HepG2 (cell line): ENCODE results near the gene QPCT. TPM values are rescaled to one million over a fixed set of nuclear protein-coding genes. Genes with fewer than 3 reads are reported as not detected.

Source experiments
- ATAC-seq: fragments of 200-7000 bp; cut with Tn5 transposase; 3 replicates; pipeline ENCODE4 v1.9.1; 2020; ENCODE audit warnings: mild to moderate bottlenecking, moderate library complexity
- BruUV-seq: library from RNA; stranded (reverse); fragments of 400-500 nt; replicated peaks from 2 replicates; lab custom pipeline; 2021; lab: Mats Ljungman, UMichigan
- CTCF ChIA-PET: fragments of 300-600 bp; formaldehyde crosslinking; extraction: SDS; loops from one replicate; lab custom pipeline; 2021; ENCODE audit warnings: low total read pairs, inconsistent platforms, low intra/inter-chr PET ratio; lab: Yijun Ruan, JAX
- POLR2A ChIA-PET: fragments of 350-600 bp; sonication (Branson Sonifier 250); formaldehyde crosslinking; loops from one replicate; lab custom pipeline; 2020; ENCODE audit warnings: antibody characterized with exemption, inconsistent platforms; lab: Yijun Ruan, JAX
- DNase-seq: peaks from one replicate; pipeline ENCODE4 v3.0.0-alpha.2; 2015; ENCODE audit warnings: low spot score
- FAIRE-seq: peaks from 3 replicates; lab custom pipeline; 2011; peaks lifted over from hg19 to GRCh38; lab: Jason Lieb, UNC
- H2AFZ ChIP-seq: one replicate; pipeline ENCODE4 v1.6.1; 2011; ENCODE audit warnings: low read length, inconsistent platforms
- H3K27ac ChIP-seq: fragments of 300-600 bp; 3 replicates; pipeline ENCODE4 v1.8.0; 2011; ENCODE audit warnings: mixed run types, mild to moderate bottlenecking, mixed read lengths, low read length, inconsistent platforms; ENCODE audit not compliant: insufficient read depth; ENCODE audit errors: extremely low read length
- H3K27me3 ChIP-seq, 2 experiments: fragments of 200-600 bp in 1 of 2; 2 replicates in 1 of 2; 3 replicates in 1 of 2; pipeline versions ENCODE4 v1.6.0 to v1.8.0; 2011; ENCODE audit warnings: low read length in 2 of 2, mild to moderate bottlenecking in 2 of 2, moderate library complexity in 2 of 2, inconsistent platforms in 1 of 2; ENCODE audit not compliant: insufficient read depth in 2 of 2, control insufficient read depth in 1 of 2
- H3K36me3 ChIP-seq, 2 experiments: fragments of 200-600 bp in 1 of 2; replicated peaks in 1 of 2; 2 replicates in 1 of 2; 3 replicates in 1 of 2; pipeline versions ENCODE4 v1.5.1 to v1.8.0; 2011; ENCODE audit warnings: low read length in 2 of 2, inconsistent platforms in 1 of 2; ENCODE audit not compliant: insufficient read depth in 2 of 2, control insufficient read depth in 1 of 2
- H3K4me1 ChIP-seq: 2 replicates; pipeline ENCODE4 v1.5.1; 2012; ENCODE audit warnings: low read length, inconsistent platforms; ENCODE audit not compliant: insufficient read depth
- H3K4me2 ChIP-seq: 2 replicates; pipeline ENCODE4 v1.6.0; 2011; ENCODE audit warnings: low read depth, low read length, inconsistent platforms
- H3K4me3 ChIP-seq, 3 experiments: fragments of 200-600 bp in 1 of 3; sonication (generic), shearing (Covaris generic) in 1 of 3; replicated peaks in 1 of 3; 2 replicates each; pipeline ENCODE4 v1.5.1; 2011 to 2016; ENCODE audit warnings: low read length in 3 of 3, inconsistent platforms in 2 of 3, low read depth in 2 of 3, mild to moderate bottlenecking in 2 of 3, control low read depth in 1 of 3, mixed read lengths in 1 of 3; ENCODE audit not compliant: insufficient read depth in 1 of 3
- H3K79me2 ChIP-seq: one replicate; pipeline ENCODE4 v1.6.1; 2011; ENCODE audit warnings: low read length, inconsistent platforms; ENCODE audit not compliant: insufficient read depth
- H3K9ac ChIP-seq: 2 replicates; pipeline ENCODE4 v1.6.0; 2011; ENCODE audit warnings: mild to moderate bottlenecking, low read depth, low read length, inconsistent platforms; ENCODE audit not compliant: insufficient read depth
- H3K9me3 ChIP-seq: 2 replicates; pipeline ENCODE4 v1.5.1; 2012; ENCODE audit warnings: mild to moderate bottlenecking, low read length
- H4K20me1 ChIP-seq: 2 replicates; pipeline ENCODE4 v1.6.0; 2011; ENCODE audit warnings: inconsistent platforms, mild to moderate bottlenecking, low read length, moderate library complexity; ENCODE audit not compliant: insufficient read depth
- ATAD3A ChIP-seq: sonication (generic); formaldehyde crosslinking; IDR thresholded peaks from 2 replicates; pipeline ENCODE4 v1.4.0; 2020; ENCODE audit warnings: missing genetic modification reagents
- GATAD2A ChIP-seq: IDR thresholded peaks from 2 replicates; pipeline ENCODE4 v1.6.1; 2016
- HCFC1 ChIP-seq: fragments of 150-350 bp; IDR thresholded peaks from 2 replicates; pipeline ENCODE4 v1.6.1; 2014; ENCODE audit warnings: low read depth, low read length
- SP1 ChIP-seq, 2 experiments: fragments of 450-650 bp in 1 of 2; sonication (generic) in 1 of 2; formaldehyde crosslinking in 1 of 2; IDR thresholded peaks; 2 replicates each; pipeline versions ENCODE4 v1.4.0 to v1.6.1; 2016 to 2020; ENCODE audit warnings: missing genetic modification reagents in 1 of 2
- THYN1 ChIP-seq: sonication (generic); formaldehyde crosslinking; IDR thresholded peaks from 2 replicates; pipeline ENCODE4 v1.8.1; 2023; ENCODE audit warnings: low read depth, mild to moderate bottlenecking, moderate library complexity, missing genetic modification reagents, borderline replicate concordance
- XRCC5 ChIP-seq: fragments of 200-400 bp; formaldehyde crosslinking; optimal IDR thresholded peaks from 2 replicates; pipeline ENCODE3; 2017; ENCODE audit warnings: mild to moderate bottlenecking, low read length
- ZMYM3 ChIP-seq: sonication (generic); formaldehyde crosslinking; IDR thresholded peaks from 2 replicates; pipeline ENCODE4 v1.5.1; 2020; ENCODE audit warnings: mild to moderate bottlenecking, missing genetic modification reagents
- ZNF282 ChIP-seq: fragments of 450-650 bp; IDR thresholded peaks from 2 replicates; pipeline ENCODE4 v1.6.1; 2018; ENCODE audit not compliant: partially characterized antibody
- ZNF317 ChIP-seq: sonication (generic); formaldehyde crosslinking; IDR thresholded peaks from 2 replicates; pipeline ENCODE4 v1.5.0; 2020; ENCODE audit warnings: mild to moderate bottlenecking, missing genetic modification reagents
- ZNF441 ChIP-seq: sonication (generic); formaldehyde crosslinking; IDR thresholded peaks from 2 replicates; pipeline ENCODE4 v1.7.0; 2021; ENCODE audit warnings: missing genetic modification reagents, borderline replicate concordance
- WGBS: methylation state at CpG from one replicate; pipeline ENCODE4 v1.1.6; 2017; ENCODE audit warnings: low lambda C conversion rate; 5-methylcytosine and 5-hydroxymethylcytosine counted together
- in situ Hi-C: cut with HindIII; loops from 2 replicates; pipeline ENCODE4 v1.10.0; 2017; ENCODE audit warnings: low pct_unique_long_range_greater_than_20kb; ENCODE audit not compliant: extremely low pct_ligation_motif_present
- intact Hi-C: fragments of 100-400 bp; cut with micrococcal nuclease; formaldehyde crosslinking; loops from one replicate; pipeline ENCODE4 v1.10.0; 2022; ENCODE audit not compliant: unreplicated experiment
- polyA plus RNA-seq, 8 experiments: library from polyadenylated mRNA; depleted of rRNA in 3 of 8; stranded (reverse) in 7 of 8; unstranded in 1 of 8; fragments of >200 nt; fragmentation: Illumina TruSeq in 4 of 8; extraction: Trizol in 4 of 8; gene quantifications; 2 replicates each; pipeline versions ENCODE4 v1.2.1 to v1.2.3, GENCODE V29; 2011 to 2016; ENCODE audit warnings: low read depth in 4 of 8, missing spikeins in 1 of 8, mixed read lengths in 1 of 8; ENCODE audit not compliant: insufficient read depth in 1 of 8
- total RNA-seq, 5 experiments: library from RNA; depleted of rRNA; stranded (reverse); fragments of >200 nt; fragmentation: Illumina TruSeq; extraction: Trizol; gene quantifications; 2 replicates each; pipeline ENCODE4 v1.2.3, GENCODE V29; 2016; ENCODE audit warnings: low read depth in 1 of 5
- TF ChIP-seq, protein P1 (sequence below): sonication (generic); formaldehyde crosslinking; conservative IDR thresholded peaks from 2 replicates; pipeline ENCODE4 v1.8.0; 2022; ENCODE audit warnings: mild to moderate bottlenecking, moderate library complexity, missing genetic modification reagents
- TF ChIP-seq, protein P2 (sequence below): sonication (generic); formaldehyde crosslinking; IDR thresholded peaks from 2 replicates; pipeline ENCODE4 v1.4.0; 2020; ENCODE audit warnings: mild to moderate bottlenecking, missing genetic modification reagents
- TF ChIP-seq, protein P3 (sequence below): sonication (generic); formaldehyde crosslinking; IDR thresholded peaks from 2 replicates; pipeline ENCODE4 v1.4.0; 2020; ENCODE audit warnings: mild to moderate bottlenecking, missing genetic modification reagents, borderline replicate concordance
- TF ChIP-seq, protein P4 (sequence below): sonication (generic); formaldehyde crosslinking; IDR thresholded peaks from 2 replicates; pipeline ENCODE4 v1.5.1; 2020; ENCODE audit warnings: mild to moderate bottlenecking, missing genetic modification reagents, moderate library complexity

QPCT gene
- total and polyA plus RNA-seq, 2 of the 13 experiments (the other 11 are each of a cell fraction or from before 2014, with no cell fraction given): 0.77 to 1.2 TPM

DNA sequence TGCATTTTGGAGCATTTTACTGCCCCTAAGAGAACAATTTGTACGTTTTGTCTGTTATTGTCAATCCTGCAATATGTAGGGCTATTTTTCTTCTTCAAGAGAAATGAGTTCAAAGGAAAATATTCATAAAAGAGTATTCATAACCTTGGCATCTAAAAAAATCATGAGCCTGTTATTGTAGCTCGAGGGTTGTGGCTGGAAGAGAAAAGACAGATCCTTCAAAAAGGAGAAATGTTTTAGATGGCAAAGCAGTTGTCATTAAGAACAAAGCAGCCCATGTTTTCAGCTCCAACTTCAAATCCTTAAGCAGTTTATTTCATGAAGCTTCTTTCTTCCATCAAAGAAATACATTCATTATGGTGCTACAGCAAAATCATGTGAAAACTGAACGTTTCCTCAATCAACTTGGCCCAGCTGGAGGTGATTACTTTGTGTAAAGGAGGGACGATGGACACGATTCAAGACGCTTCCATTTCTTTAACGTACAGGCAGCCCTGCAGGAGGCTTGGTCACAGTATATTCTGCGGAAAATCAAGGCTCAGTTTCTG is 31.4 kb downstream of the QPCT start (continued):
- TF ChIP-seq THYN1 (CRISPR knock-in tag) (no peak), ATAD3A (CRISPR knock-in tag) (no peak), GATAD2A (CRISPR knock-in tag) (no peak), ZMYM3 (CRISPR knock-in tag) (no peak), XRCC5 (no peak)
- TF ChIP-seq, protein P1, sequence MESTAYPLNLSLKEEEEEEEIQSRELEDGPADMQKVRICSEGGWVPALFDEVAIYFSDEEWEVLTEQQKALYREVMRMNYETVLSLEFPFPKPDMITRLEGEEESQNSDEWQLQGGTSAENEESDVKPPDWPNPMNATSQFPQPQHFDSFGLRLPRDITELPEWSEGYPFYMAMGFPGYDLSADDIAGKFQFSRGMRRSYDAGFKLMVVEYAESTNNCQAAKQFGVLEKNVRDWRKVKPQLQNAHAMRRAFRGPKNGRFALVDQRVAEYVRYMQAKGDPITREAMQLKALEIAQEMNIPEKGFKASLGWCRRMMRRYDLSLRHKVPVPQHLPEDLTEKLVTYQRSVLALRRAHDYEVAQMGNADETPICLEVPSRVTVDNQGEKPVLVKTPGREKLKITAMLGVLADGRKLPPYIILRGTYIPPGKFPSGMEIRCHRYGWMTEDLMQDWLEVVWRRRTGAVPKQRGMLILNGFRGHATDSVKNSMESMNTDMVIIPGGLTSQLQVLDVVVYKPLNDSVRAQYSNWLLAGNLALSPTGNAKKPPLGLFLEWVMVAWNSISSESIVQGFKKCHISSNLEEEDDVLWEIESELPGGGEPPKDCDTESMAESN (CRISPR knock-in tag): no peak

DNA sequence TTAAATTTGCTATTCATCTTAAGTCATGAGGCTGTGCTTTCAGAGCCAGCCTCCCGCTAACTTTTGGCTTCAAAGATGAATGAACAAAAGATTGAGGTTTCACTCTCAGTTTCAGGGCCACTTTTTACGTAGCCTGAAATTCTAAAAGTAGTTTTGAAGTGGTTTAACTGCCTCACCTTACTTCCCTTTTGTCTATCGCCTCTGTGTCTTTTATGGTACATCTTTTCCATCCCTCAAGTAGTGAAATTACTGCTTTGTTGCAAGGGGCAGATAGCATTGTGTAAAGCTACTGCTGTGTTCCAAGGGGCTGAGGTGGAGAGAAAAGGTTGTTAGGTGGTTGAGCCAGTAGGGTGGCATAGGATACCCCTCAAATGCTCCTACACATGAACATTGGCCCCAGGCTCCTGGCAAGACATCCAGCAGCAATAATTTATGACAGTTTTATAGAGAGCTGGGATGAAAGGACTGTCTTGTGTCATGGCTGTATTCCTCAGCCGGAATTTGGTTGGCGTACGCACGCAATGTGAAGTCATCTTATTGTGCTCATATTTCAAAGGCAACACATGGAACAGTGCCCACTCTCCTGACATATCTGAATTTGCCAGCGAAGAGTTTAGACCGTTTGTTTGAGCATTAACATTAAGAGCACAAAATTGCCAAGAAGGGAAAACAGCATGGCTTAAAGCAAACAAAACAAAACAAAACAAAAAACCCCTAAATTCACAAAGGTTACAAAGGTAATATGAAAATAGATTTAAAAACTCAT is 32.2 kb downstream of the QPCT start:
- H3K4me2 ChIP-seq: no peak overlapping the region
- H3K36me3 ChIP-seq: no peaks in the 10 kb centered on the region
- 71% methylated on average over 9 of the region's 9 CpGs for WGBS
- no peaks in the 10 kb centered on the region for H3K79me2 ChIP-seq
- H3K9me3 ChIP-seq: no peaks in the 10 kb centered on the region
- CTCF ChIA-PET: no interaction called here
- 0 out of 5 replicates have a peak, but pooled peaks cover 0 to 3% of the 10 kb centered on the region in 2 experiments for H3K27me3 ChIP-seq
- DNase-seq: no peak
- intact Hi-C loops (no loop called here), in situ Hi-C loops (no loop called here)
- no peaks in the 10 kb centered on the region for H4K20me1 ChIP-seq
- H2AFZ ChIP-seq: no peak overlapping the region
- FAIRE-seq: no peak
- H3K4me3 ChIP-seq: no peak overlapping the region
- H3K27ac ChIP-seq: no peak overlapping the region
- ATAC-seq: no peak
- POLR2A ChIA-PET: no interaction called here
- no TSS peak for BruUV-seq
- H3K4me1 ChIP-seq: peaks cover 12% of the 10 kb centered on the region
- no peak overlapping the region for H3K9ac ChIP-seq
- TF ChIP-seq ZNF317 (CRISPR knock-in tag) (no peak), HCFC1 (no peak), SP1 (IDR thresholded peaks at IDR 0.05) (no peak), SP1 (CRISPR knock-in tag; IDR thresholded peaks at IDR 0.05) (no peak), ZNF441 (no peak), ZNF282 (no peak)
- TF ChIP-seq, protein P2, sequence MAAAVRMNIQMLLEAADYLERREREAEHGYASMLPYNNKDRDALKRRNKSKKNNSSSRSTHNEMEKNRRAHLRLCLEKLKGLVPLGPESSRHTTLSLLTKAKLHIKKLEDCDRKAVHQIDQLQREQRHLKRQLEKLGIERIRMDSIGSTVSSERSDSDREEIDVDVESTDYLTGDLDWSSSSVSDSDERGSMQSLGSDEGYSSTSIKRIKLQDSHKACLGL (CRISPR knock-in tag): no peak
- TF ChIP-seq, protein P3, sequence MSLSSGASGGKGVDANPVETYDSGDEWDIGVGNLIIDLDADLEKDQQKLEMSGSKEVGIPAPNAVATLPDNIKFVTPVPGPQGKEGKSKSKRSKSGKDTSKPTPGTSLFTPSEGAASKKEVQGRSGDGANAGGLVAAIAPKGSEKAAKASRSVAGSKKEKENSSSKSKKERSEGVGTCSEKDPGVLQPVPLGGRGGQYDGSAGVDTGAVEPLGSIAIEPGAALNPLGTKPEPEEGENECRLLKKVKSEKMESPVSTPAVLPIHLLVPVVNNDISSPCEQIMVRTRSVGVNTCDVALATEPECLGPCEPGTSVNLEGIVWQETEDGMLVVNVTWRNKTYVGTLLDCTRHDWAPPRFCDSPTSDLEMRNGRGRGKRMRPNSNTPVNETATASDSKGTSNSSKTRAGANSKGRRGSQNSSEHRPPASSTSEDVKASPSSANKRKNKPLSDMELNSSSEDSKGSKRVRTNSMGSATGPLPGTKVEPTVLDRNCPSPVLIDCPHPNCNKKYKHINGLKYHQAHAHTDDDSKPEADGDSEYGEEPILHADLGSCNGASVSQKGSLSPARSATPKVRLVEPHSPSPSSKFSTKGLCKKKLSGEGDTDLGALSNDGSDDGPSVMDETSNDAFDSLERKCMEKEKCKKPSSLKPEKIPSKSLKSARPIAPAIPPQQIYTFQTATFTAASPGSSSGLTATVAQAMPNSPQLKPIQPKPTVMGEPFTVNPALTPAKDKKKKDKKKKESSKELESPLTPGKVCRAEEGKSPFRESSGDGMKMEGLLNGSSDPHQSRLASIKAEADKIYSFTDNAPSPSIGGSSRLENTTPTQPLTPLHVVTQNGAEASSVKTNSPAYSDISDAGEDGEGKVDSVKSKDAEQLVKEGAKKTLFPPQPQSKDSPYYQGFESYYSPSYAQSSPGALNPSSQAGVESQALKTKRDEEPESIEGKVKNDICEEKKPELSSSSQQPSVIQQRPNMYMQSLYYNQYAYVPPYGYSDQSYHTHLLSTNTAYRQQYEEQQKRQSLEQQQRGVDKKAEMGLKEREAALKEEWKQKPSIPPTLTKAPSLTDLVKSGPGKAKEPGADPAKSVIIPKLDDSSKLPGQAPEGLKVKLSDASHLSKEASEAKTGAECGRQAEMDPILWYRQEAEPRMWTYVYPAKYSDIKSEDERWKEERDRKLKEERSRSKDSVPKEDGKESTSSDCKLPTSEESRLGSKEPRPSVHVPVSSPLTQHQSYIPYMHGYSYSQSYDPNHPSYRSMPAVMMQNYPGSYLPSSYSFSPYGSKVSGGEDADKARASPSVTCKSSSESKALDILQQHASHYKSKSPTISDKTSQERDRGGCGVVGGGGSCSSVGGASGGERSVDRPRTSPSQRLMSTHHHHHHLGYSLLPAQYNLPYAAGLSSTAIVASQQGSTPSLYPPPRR: no peak
- TF ChIP-seq, protein P4, sequence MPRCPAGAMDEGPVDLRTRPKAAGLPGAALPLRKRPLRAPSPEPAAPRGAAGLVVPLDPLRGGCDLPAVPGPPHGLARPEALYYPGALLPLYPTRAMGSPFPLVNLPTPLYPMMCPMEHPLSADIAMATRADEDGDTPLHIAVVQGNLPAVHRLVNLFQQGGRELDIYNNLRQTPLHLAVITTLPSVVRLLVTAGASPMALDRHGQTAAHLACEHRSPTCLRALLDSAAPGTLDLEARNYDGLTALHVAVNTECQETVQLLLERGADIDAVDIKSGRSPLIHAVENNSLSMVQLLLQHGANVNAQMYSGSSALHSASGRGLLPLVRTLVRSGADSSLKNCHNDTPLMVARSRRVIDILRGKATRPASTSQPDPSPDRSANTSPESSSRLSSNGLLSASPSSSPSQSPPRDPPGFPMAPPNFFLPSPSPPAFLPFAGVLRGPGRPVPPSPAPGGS: no peak
